IMR-90 (cell line): Measurements from ENCODE around the gene C17orf107. TPM values are rescaled to one million over a fixed set of nuclear protein-coding genes. Genes with fewer than 3 reads are reported as not detected.

Experiments used
- ATAC-seq: fragments of 200-7000 bp; cut with Tn5 transposase; 2 replicates; pipeline ENCODE4 v1.9.1; 2020; ENCODE audit warnings: low read depth, mild to moderate bottlenecking, moderate library complexity
- BruUV-seq: library from RNA; stranded (reverse); fragments of 400-500 nt; replicated peaks from 2 replicates; lab custom pipeline; 2021; lab: Mats Ljungman, UMichigan
- CTCF ChIA-PET: fragments of 300-600 bp; formaldehyde crosslinking; extraction: SDS; loops from one replicate; lab custom pipeline; 2021; ENCODE audit warnings: antibody characterized with exemption; lab: Yijun Ruan, JAX
- POLR2A ChIA-PET: fragments of 300-600 bp; sonication (Branson Sonifier 250); formaldehyde crosslinking; loops from one replicate; lab custom pipeline; 2022; ENCODE audit warnings: antibody characterized with exemption; ENCODE audit not compliant: unreplicated experiment; lab: Charles Lee
- DNase-seq: peaks from one replicate; pipeline ENCODE4 v3.0.0; 2013
- H2AFZ ChIP-seq: replicated peaks from 2 replicates; pipeline ENCODE3; 2013; ENCODE audit warnings: low read length, mild to moderate bottlenecking; ENCODE audit not compliant: poor library complexity
- H2AK5ac ChIP-seq: 2 replicates; pipeline ENCODE4 v1.6.1; 2013; ENCODE audit warnings: low read depth, low read length, inconsistent platforms
- H2AK9ac ChIP-seq: replicated peaks from 2 replicates; pipeline ENCODE3; 2013; ENCODE audit warnings: mild to moderate bottlenecking, low read depth, low read length, moderate library complexity; ENCODE audit not compliant: poor library complexity
- H2BK120ac ChIP-seq: 2 replicates; pipeline ENCODE4 v1.6.1; 2013; ENCODE audit warnings: low read depth, low read length, inconsistent platforms
- H2BK15ac ChIP-seq: 3 replicates; pipeline ENCODE4 v1.6.1; 2013; ENCODE audit warnings: low read depth, low read length, inconsistent platforms
- H2BK20ac ChIP-seq: 2 replicates; pipeline ENCODE4 v1.6.1; 2013; ENCODE audit warnings: low read depth, mild to moderate bottlenecking, inconsistent platforms, low read length, moderate library complexity
- H2BK5ac ChIP-seq: 2 replicates; pipeline ENCODE4 v1.6.1; 2013; ENCODE audit warnings: mild to moderate bottlenecking, low read depth, low read length, inconsistent platforms; ENCODE audit not compliant: poor library complexity, severe bottlenecking
- H3K14ac ChIP-seq: replicated peaks from 2 replicates; pipeline ENCODE4 v1.6.1; 2013; ENCODE audit warnings: low read depth, low read length, inconsistent platforms
- H3K18ac ChIP-seq: 2 replicates; pipeline ENCODE4 v1.6.1; 2013; ENCODE audit warnings: low read depth, low read length, control low read depth
- H3K23ac ChIP-seq: 2 replicates; pipeline ENCODE4 v1.6.1; 2013; ENCODE audit warnings: low read depth, low read length, inconsistent platforms
- H3K27ac ChIP-seq: 2 replicates; pipeline ENCODE4 v1.5.1; 2013; ENCODE audit warnings: mild to moderate bottlenecking, control low read depth, low read length; ENCODE audit not compliant: insufficient read depth
- H3K27me3 ChIP-seq: 2 replicates; pipeline ENCODE4 v1.6.1; 2013; ENCODE audit warnings: low read length; ENCODE audit not compliant: control insufficient read depth, insufficient read depth
- H3K36me3 ChIP-seq: 2 replicates; pipeline ENCODE4 v1.6.1; 2013; ENCODE audit warnings: low read length, mixed read lengths; ENCODE audit not compliant: control insufficient read depth, insufficient read depth
- H3K4ac ChIP-seq: 2 replicates; pipeline ENCODE4 v1.6.1; 2013; ENCODE audit warnings: low read depth, low read length, inconsistent platforms
- H3K4me1 ChIP-seq: 2 replicates; pipeline ENCODE4 v1.6.1; 2013; ENCODE audit warnings: low read length, mixed read lengths; ENCODE audit not compliant: control insufficient read depth, insufficient read depth
- H3K4me2 ChIP-seq: 2 replicates; pipeline ENCODE4 v1.6.1; 2013; ENCODE audit warnings: low read depth, mild to moderate bottlenecking, control low read depth, low read length, moderate library complexity
- H3K4me3 ChIP-seq: 2 replicates; pipeline ENCODE4 v1.5.1; 2013; ENCODE audit warnings: low read depth, mild to moderate bottlenecking, control low read depth, low read length, moderate library complexity; ENCODE audit not compliant: insufficient read depth
- H3K56ac ChIP-seq: 2 replicates; pipeline ENCODE4 v1.6.1; 2013; ENCODE audit warnings: low read length, inconsistent platforms; ENCODE audit not compliant: insufficient read depth; ENCODE audit errors: extremely low read depth
- H3K79me1 ChIP-seq, 2 experiments: 2 replicates each; pipeline ENCODE4 v1.6.1; 2013; ENCODE audit warnings: low read length in 2 of 2, inconsistent platforms in 1 of 2, low read depth in 1 of 2
- H3K9ac ChIP-seq: 2 replicates; pipeline ENCODE4 v1.6.1; 2013; ENCODE audit warnings: low read depth, low read length, control low read depth
- H3K9me1 ChIP-seq: 2 replicates; pipeline ENCODE4 v1.6.1; 2013; ENCODE audit warnings: low read length, inconsistent platforms; ENCODE audit not compliant: insufficient read depth
- H3K9me3 ChIP-seq: 2 replicates; pipeline ENCODE4 v1.6.1; 2013; ENCODE audit warnings: low read length; ENCODE audit not compliant: control insufficient read depth, insufficient read depth
- H4K20me1 ChIP-seq: 2 replicates; pipeline ENCODE4 v1.6.1; 2013; ENCODE audit warnings: low read length, inconsistent platforms; ENCODE audit not compliant: insufficient read depth
- H4K5ac ChIP-seq: 2 replicates; pipeline ENCODE4 v1.6.1; 2013; ENCODE audit warnings: mild to moderate bottlenecking, low read depth, low read length, control low read depth
- H4K8ac ChIP-seq, 2 experiments: 2 replicates each; pipeline ENCODE4 v1.6.1; 2013; ENCODE audit warnings: low read depth in 2 of 2, low read length in 2 of 2, control low read depth in 1 of 2, inconsistent platforms in 1 of 2
- H4K91ac ChIP-seq: 2 replicates; pipeline ENCODE4 v1.6.1; 2013; ENCODE audit warnings: low read depth, low read length, inconsistent platforms; ENCODE audit not compliant: insufficient read depth
- CEBPB ChIP-seq: IDR thresholded peaks from 2 replicates; pipeline ENCODE4 v1.6.1; 2012; ENCODE audit warnings: low read depth, low read length, improper control_type of control experiment
- CHD1 ChIP-seq: IDR thresholded peaks from 2 replicates; pipeline ENCODE4 v1.6.1; 2012; ENCODE audit warnings: low read depth, low read length, improper control_type of control experiment
- FOS ChIP-seq: fragments of 150-350 bp; IDR thresholded peaks from 2 replicates; pipeline ENCODE4 v1.6.1; 2016; ENCODE audit warnings: low read depth, low read length
- MAFK ChIP-seq: IDR thresholded peaks from 2 replicates; pipeline ENCODE4 v1.6.1; 2012; ENCODE audit warnings: low read depth, low read length, improper control_type of control experiment
- MAZ ChIP-seq: IDR thresholded peaks from 2 replicates; pipeline ENCODE4 v1.6.1; 2012; ENCODE audit warnings: low read depth, mild to moderate bottlenecking, low read length, improper control_type of control experiment, moderate library complexity, borderline replicate concordance
- MXI1 ChIP-seq: IDR thresholded peaks from 2 replicates; pipeline ENCODE4 v1.6.1; 2012; ENCODE audit warnings: low read depth, mild to moderate bottlenecking, low read length, moderate library complexity, borderline replicate concordance
- NFE2L2 ChIP-seq: fragments of 150-350 bp; IDR thresholded peaks from 2 replicates; pipeline ENCODE4 v1.6.1; 2016; ENCODE audit warnings: low read depth, mild to moderate bottlenecking, low read length
- RCOR1 ChIP-seq: IDR thresholded peaks from 2 replicates; pipeline ENCODE4 v1.6.1; 2012; ENCODE audit warnings: mild to moderate bottlenecking, low read length, improper control_type of control experiment; ENCODE audit not compliant: insufficient replicate concordance
- RFX5 ChIP-seq: IDR thresholded peaks from 2 replicates; pipeline ENCODE4 v1.8.0; 2012; ENCODE audit warnings: low read depth, mild to moderate bottlenecking, low read length, moderate library complexity
- SMC3 ChIP-seq: fragments of 150-350 bp; IDR thresholded peaks from 2 replicates; pipeline ENCODE4 v1.6.1; 2016; ENCODE audit warnings: low read depth, mild to moderate bottlenecking, antibody characterized with exemption, low read length, moderate library complexity
- WGBS, 2 experiments: methylation state at CpG; one replicate each; pipeline versions ENCODE4 v1.1.5 to v1.1.7; 2013; ENCODE audit warnings: missing lambda C conversion rate in 2 of 2; ENCODE audit not compliant: insufficient read length in 1 of 2; ENCODE audit errors: extremely low coverage in 2 of 2; 5-methylcytosine and 5-hydroxymethylcytosine counted together
- dilution Hi-C: fragments of 300-500 bp; cut with HindIII; formaldehyde crosslinking; loops from one replicate; pipeline ENCODE4 v1.14.3; 2018; ENCODE audit warnings: low sequenced_read_pairs; ENCODE audit not compliant: unreplicated experiment
- in situ Hi-C: fragments of 300-500 bp; cut with MboI; formaldehyde crosslinking; loops from 3 replicates; pipeline ENCODE4 v1.14.3; 2019; ENCODE audit warnings: low sequenced_read_pairs, inconsistent platforms, mixed read lengths
- intact Hi-C: fragments of 100-400 bp; cut with micrococcal nuclease; formaldehyde crosslinking; loops from 2 replicates; pipeline ENCODE4 v1.10.0; 2022
- polyA plus RNA-seq, 3 experiments: library from polyadenylated mRNA; depleted of rRNA; stranded (reverse); fragments of >200 nt; gene quantifications; 2 replicates each; pipeline ENCODE4 v1.2.3, GENCODE V29; 2012; ENCODE audit warnings: low replicate concordance in 1 of 3
- total RNA-seq: library from RNA; depleted of rRNA; stranded (reverse); fragments of >200 nt; gene quantifications from 2 replicates; pipeline ENCODE4 v1.2.3, GENCODE V29; 2012
- TF ChIP-seq, protein P1 (sequence below): fragments of 150-350 bp; IDR thresholded peaks from 2 replicates; pipeline ENCODE4 v1.6.1; 2017; ENCODE audit warnings: mild to moderate bottlenecking, antibody characterized with exemption, low read length, low read depth
- TF ChIP-seq, protein P2 (sequence below): conservative IDR thresholded peaks from 2 replicates; pipeline ENCODE4 v1.5.1; 2012; ENCODE audit warnings: mild to moderate bottlenecking, low read depth, low read length, improper control_type of control experiment

The C17orf107 gene
- total and polyA plus RNA-seq, 2 of the 4 experiments (the other 2 are of a cell fraction): 0.54 to 0.82 TPM

DNA sequence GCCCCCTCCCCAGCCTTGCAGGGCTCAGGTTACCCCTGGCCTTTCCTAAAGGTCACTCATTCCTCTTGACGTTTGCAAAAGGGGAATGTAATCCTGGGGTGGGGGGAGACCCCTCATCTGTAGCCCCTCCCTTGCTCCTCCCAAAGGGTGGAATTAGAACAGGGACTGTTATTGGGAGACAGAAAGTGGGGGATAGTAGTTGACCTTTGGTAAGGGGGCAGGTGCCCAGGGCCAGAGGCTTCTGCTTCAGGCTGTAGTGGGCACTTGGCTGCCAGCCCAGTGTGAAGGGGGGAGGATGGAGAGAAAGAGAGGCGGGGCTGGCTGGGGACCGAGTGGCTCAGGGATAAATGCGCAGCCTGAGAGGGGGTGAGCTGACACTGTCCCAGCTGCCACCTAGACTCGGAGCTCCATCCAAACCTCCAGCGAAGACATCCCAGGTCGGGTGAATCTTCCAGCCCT, 51.4 kb downstream of the C17orf107 start, which contains the start of gene ENO3 (continued):
- TF ChIP-seq SMC3: no peak
- TF ChIP-seq RCOR1: no peak
- no peak for TF ChIP-seq CHD1
- TF ChIP-seq RFX5: no peak

DNA sequence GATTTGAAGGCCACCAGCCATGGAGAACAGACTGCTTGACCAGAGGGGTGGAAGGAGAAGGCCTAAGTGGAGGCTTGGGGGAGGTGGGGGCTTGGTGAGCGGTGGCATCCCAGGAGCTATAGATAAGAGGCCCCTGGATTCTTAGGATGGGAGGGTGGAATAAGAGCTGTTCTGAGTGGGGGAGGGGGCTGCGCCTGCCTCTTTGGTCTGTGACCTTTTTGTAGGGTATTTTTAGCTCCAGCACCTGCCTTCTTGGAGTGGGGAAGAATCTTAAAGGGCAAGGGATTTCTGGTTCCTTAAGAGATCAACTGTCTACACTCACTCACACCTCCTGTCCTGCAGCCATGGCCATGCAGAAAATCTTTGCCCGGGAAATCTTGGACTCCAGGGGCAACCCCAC, 52.1 kb downstream of the C17orf107 start:
- Histone ChIP-seq H3K4ac (peak overlapping the region; percentile 99), H2BK15ac (0 out of 3 replicates have a peak overlapping the region, but pooled peaks have one; percentile 74), H3K4me1 (peaks cover 28% of the 10 kb centered on the region), H3K9me3 (no peaks in the 10 kb centered on the region), H3K14ac (peak overlapping the region; percentile 70; the same call in 1 of the 2 replicates), H4K91ac (peak overlapping the region; percentile 94), H2BK20ac (peak overlapping the region; percentile 54; the same call in 1 of the 2 replicates), H2AK9ac (peak overlapping the region; percentile 87), H2AK5ac (peak overlapping the region; percentile 97; the same call in 1 of the 2 replicates), H2AFZ (peak overlapping the region; percentile 92), H3K4me3 (no peak overlapping the region), H3K9ac (no peak overlapping the region), H3K56ac (no peak overlapping the region), H3K79me1 (peaks cover 12 to 27% of the 10 kb centered on the region in 2 experiments; a peak in 3 of 4 replicates), H2BK120ac (peak overlapping the region; percentile 89), H3K9me1 (peaks cover 27% of the 10 kb centered on the region; the same call in 1 of the 2 replicates), H3K4me2 (no peak overlapping the region), H3K27ac (no peak overlapping the region), H2BK5ac (no peak overlapping the region), H3K27me3 (no peaks in the 10 kb centered on the region), H4K8ac (peak overlapping the region; percentile 95 to 97; a peak in 2 of 4 replicates), H4K5ac (no peak overlapping the region), H3K36me3 (peaks cover 3% of the 10 kb centered on the region), H3K18ac (no peak overlapping the region), H3K23ac (peak overlapping the region; percentile 86; the same call in 1 of the 2 replicates), H4K20me1 (peaks cover 20% of the 10 kb centered on the region)
- in situ Hi-C loops (no loop called here), intact Hi-C loops (no loop called here), dilution Hi-C loops (no loop called here)
- ATAC-seq (no peak), DNase-seq (no peak)
- ChIA-PET POLR2A (interaction anchor here (0.5 to 1.3 kb wide), 2 partner anchors 16 to 44 kb away, joined by 3 to 4 read pairs; no protein-coding TSS in a partner anchor), CTCF (interaction anchor here (0.9 kb wide), 1 partner anchor 43 kb away, joined by 3 read pairs; no protein-coding TSS in a partner anchor)
- WGBS, 2 experiments: 100% methylated on average over 1 of the region's 3 CpGs; no CpG with 5 or more reads in 1 of the 2 experiments
- BruUV-seq: no TSS peak
- TF ChIP-seq CHD1 (no peak), RCOR1 (no peak), MAZ (no peak), SMC3 (no peak), FOS (no peak), CEBPB (no peak), NFE2L2 (no peak), MAFK (no peak), MXI1 (no peak)
- TF ChIP-seq, protein P1, sequence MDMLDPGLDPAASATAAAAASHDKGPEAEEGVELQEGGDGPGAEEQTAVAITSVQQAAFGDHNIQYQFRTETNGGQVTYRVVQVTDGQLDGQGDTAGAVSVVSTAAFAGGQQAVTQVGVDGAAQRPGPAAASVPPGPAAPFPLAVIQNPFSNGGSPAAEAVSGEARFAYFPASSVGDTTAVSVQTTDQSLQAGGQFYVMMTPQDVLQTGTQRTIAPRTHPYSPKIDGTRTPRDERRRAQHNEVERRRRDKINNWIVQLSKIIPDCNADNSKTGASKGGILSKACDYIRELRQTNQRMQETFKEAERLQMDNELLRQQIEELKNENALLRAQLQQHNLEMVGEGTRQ: no peak
- TF ChIP-seq, protein P2, sequence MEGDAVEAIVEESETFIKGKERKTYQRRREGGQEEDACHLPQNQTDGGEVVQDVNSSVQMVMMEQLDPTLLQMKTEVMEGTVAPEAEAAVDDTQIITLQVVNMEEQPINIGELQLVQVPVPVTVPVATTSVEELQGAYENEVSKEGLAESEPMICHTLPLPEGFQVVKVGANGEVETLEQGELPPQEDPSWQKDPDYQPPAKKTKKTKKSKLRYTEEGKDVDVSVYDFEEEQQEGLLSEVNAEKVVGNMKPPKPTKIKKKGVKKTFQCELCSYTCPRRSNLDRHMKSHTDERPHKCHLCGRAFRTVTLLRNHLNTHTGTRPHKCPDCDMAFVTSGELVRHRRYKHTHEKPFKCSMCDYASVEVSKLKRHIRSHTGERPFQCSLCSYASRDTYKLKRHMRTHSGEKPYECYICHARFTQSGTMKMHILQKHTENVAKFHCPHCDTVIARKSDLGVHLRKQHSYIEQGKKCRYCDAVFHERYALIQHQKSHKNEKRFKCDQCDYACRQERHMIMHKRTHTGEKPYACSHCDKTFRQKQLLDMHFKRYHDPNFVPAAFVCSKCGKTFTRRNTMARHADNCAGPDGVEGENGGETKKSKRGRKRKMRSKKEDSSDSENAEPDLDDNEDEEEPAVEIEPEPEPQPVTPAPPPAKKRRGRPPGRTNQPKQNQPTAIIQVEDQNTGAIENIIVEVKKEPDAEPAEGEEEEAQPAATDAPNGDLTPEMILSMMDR: no peak
